ENCODE results near the gene RABL3.
"Not testable (repeated sequence)": the region's sequence is repeated elsewhere in the genome, so short reads cannot be mapped to it uniquely, and the experiment has no call there.

DNA sequence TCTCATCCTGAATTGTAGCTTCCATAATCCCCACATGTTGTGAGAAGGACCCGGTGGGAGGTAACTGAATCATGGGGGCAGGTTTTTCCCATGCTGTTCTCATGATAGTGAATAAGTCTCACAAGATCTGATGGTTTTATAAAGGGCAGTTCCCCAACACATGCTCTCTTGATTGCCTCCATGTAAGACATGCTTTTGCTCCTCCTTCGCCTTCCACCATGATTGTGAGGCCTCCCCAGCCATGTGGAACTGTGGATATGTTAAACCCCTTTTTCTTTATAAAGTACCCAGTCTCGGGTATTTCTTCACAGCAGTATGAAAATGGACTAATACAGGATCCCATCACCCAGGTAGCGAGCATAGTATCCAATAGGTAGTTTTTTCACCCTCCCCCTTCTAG, 103.5 kb downstream of the RABL3 start:
- TF ChIP-seq, protein P1, sequence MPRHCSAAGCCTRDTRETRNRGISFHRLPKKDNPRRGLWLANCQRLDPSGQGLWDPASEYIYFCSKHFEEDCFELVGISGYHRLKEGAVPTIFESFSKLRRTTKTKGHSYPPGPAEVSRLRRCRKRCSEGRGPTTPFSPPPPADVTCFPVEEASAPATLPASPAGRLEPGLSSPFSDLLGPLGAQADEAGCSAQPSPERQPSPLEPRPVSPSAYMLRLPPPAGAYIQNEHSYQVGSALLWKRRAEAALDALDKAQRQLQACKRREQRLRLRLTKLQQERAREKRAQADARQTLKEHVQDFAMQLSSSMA (CRISPR knock-in tag; IDR thresholded peaks at IDR 0.05), result not testable (repeated sequence)
- TF ChIP-seq, protein P2, sequence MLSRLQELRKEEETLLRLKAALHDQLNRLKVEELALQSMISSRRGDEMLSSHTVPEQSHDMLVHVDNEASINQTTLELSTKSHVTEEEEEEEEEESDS (CRISPR knock-in tag; IDR thresholded peaks at IDR 0.05; ENCODE audit: borderline replicate concordance), result not testable (repeated sequence)
- TF ChIP-seq ZNF629 (CRISPR knock-in tag; conservative IDR thresholded peaks at IDR 0.05), result not testable (repeated sequence)

All from HepG2 (cell line).